GM21367 (cell line): Measurements from ENCODE around the gene ELK4.

ENCODE experiments used
- ATAC-seq: cut with Tn5 transposase; IDR thresholded peaks from one replicate; pipeline ENCODE4 v1.9.1; 2021; ENCODE audit not compliant: unreplicated experiment

Gene ELK4

GRCh38 chr1:205631010-205631767 lies 622 bp downstream of the ELK4 start:
- peak; percentile 49 for ATAC-seq

GRCh38 chr1:205630651-205631009 lies 1.2 kb downstream of the ELK4 start:
- no peak for ATAC-seq

GRCh38 chr1:205630241-205630640 lies 1.6 kb downstream of the ELK4 start:
- ATAC-seq = no peak

GRCh38 chr1:205629751-205630150 lies 2.1 kb downstream of the ELK4 start:
- ATAC-seq = no peak

- ATAC-seq = no peak
Observed at GRCh38 chr1:205627956-205628355, 3.9 kb downstream of the ELK4 start.

- ATAC-seq = no peak
Observed at GRCh38 chr1:205626216-205626615, 5.6 kb downstream of the ELK4 start.

GRCh38 chr1:205623646-205624045 lies 8.2 kb downstream of the ELK4 start:
- no peak for ATAC-seq

GRCh38 chr1:205620269-205620668 lies 11.5 kb downstream of the ELK4 start:
- no peak for ATAC-seq

GRCh38 chr1:205619376-205619775 lies 12.4 kb downstream of the ELK4 start:
- no peak for ATAC-seq

GRCh38 chr1:205616563-205617293 lies 15.1 kb downstream of the ELK4 start:
- peak; percentile 57 for ATAC-seq

GRCh38 chr1:205615789-205616188 lies 16.0 kb downstream of the ELK4 start:
- no peak for ATAC-seq

GRCh38 chr1:205613854-205614412 lies 17.9 kb downstream of the ELK4 start:
- ATAC-seq = no peak

GRCh38 chr1:205612556-205612955 lies 19.3 kb downstream of the ELK4 start:
- ATAC-seq = no peak

GRCh38 chr1:205612104-205612503 lies 19.7 kb downstream of the ELK4 start:
- no peak for ATAC-seq

- ATAC-seq = no peak
Observed at GRCh38 chr1:205610901-205611466, 20.8 kb downstream of the ELK4 start.

GRCh38 chr1:205610036-205610435 lies 21.8 kb downstream of the ELK4 start:
- no peak for ATAC-seq

- ATAC-seq = no peak
Observed at GRCh38 chr1:205604825-205605505, 26.8 kb downstream of the ELK4 start.

GRCh38 chr1:205604059-205604458 lies 27.8 kb downstream of the ELK4 start:
- ATAC-seq = no peak

- ATAC-seq = no peak
Observed at GRCh38 chr1:205601205-205601604, 30.6 kb downstream of the ELK4 start.

GRCh38 chr1:205600085-205600484 lies 31.7 kb downstream of the ELK4 start:
- ATAC-seq = peak; percentile 73

- no peak for ATAC-seq
Observed at GRCh38 chr1:205599669-205600042, 32.2 kb downstream of the ELK4 start.
